ENCODE data around the gene EHMT2. TPM values are rescaled to one million over a fixed set of nuclear protein-coding genes. Genes with fewer than 3 reads are reported as not detected.

EHMT2 gene
- 10 to 100 TPM; 17.4 to 25.9 (median 20.0) TPM for total RNA-seq

DNA sequence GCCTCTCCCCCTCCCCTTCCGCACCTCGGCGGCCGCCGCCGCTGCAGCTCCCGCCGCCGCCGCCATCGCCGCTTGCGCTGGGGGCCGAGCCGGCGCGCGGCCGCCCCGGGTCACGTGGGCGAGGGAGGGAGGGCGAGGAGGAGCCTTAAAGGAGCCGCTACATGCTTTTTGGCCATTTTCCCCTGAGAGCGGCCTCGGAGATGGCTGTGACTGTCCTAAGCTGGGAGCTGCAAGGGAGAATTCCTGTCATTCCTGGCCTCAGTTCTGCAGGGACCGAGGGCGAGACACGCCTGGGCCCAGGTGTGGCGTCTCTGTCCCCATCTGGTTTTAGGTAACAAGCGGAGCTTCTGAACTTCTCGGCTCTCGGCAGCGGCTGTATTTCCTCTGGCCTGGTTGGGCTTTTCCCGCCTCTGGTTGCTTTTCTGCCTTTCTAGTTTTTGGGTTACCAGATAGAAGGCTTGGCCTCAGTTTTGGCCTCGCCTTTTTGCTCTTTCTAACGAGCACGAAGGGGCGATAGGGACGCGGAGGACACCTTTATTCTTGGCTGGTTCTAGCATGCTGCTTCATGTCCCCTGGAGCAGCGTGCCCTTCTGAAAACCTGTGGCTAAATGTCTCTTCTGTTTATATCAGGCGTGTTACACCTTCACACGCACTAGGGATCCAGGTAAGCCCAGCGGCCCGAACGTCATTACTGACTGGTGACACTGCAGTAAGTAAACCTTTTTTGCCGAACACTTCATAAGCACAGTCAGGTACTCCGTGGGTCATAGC is at the start of gene EHMT2:
Gene EHMT2 (minus strand): TSS at position 87 of the 771 bp plus-strand sequence. CDS start 21 bp downstream, at position 66.
- TF ChIP-seq, protein P1, sequence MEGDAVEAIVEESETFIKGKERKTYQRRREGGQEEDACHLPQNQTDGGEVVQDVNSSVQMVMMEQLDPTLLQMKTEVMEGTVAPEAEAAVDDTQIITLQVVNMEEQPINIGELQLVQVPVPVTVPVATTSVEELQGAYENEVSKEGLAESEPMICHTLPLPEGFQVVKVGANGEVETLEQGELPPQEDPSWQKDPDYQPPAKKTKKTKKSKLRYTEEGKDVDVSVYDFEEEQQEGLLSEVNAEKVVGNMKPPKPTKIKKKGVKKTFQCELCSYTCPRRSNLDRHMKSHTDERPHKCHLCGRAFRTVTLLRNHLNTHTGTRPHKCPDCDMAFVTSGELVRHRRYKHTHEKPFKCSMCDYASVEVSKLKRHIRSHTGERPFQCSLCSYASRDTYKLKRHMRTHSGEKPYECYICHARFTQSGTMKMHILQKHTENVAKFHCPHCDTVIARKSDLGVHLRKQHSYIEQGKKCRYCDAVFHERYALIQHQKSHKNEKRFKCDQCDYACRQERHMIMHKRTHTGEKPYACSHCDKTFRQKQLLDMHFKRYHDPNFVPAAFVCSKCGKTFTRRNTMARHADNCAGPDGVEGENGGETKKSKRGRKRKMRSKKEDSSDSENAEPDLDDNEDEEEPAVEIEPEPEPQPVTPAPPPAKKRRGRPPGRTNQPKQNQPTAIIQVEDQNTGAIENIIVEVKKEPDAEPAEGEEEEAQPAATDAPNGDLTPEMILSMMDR (IDR thresholded peaks at IDR 0.05): no peak
- peak; percentile 31 for ATAC-seq (ENCODE audit: low FRiP score)
- DNase-seq (ENCODE audit: low spot score): peak; percentile 51

DNA sequence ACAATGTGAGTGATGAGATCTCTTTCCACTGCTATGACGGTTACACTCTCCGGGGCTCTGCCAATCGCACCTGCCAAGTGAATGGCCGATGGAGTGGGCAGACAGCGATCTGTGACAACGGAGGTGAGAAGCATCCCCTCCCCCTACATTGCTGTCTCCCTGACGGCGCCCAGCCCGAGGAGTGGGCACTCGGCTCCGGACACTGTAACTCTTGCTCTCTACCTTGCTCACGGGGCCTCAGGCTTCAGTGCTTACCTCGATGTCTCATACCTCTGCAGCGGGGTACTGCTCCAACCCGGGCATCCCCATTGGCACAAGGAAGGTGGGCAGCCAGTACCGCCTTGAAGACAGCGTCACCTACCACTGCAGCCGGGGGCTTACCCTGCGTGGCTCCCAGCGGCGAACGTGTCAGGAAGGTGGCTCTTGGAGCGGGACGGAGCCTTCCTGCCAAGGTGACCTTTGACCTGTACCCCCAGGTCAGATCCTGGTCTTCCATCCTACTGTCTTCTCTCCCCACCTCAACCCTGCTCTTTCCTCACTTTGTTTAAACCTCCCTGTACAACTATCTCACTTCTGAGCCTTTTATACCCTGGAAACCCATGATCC is 49.7 kb upstream of the EHMT2 start:
- DNase-seq (ENCODE audit: low spot score) (no peak), ATAC-seq (ENCODE audit: low FRiP score) (no peak)
- TF ChIP-seq, protein P1 (IDR thresholded peaks at IDR 0.05): no peak

DNA sequence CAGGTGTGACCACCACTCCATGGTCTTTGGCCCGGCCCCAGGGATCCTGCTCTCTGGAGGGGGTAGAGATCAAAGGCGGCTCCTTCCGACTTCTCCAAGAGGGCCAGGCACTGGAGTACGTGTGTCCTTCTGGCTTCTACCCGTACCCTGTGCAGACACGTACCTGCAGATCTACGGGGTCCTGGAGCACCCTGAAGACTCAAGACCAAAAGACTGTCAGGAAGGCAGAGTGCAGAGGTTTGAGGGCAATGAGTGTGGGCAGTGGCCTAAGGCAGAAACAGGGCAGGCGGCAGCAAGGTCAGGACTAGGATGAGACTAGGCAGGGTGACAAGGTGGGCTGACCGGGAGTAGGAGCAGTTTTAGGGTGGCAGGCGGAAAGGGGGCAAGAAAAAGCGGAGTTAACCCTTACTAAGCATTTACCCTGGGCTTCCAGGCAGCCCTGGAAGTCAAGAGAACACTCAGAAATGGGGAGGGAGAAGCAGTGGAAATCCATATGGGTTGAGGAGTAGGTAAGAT is 48.9 kb upstream of the EHMT2 start:
- peak; percentile 1 for ATAC-seq (ENCODE audit: low FRiP score)
- TF ChIP-seq, protein P1 (IDR thresholded peaks at IDR 0.05): no peak
- no peak for DNase-seq (ENCODE audit: low spot score)

DNA sequence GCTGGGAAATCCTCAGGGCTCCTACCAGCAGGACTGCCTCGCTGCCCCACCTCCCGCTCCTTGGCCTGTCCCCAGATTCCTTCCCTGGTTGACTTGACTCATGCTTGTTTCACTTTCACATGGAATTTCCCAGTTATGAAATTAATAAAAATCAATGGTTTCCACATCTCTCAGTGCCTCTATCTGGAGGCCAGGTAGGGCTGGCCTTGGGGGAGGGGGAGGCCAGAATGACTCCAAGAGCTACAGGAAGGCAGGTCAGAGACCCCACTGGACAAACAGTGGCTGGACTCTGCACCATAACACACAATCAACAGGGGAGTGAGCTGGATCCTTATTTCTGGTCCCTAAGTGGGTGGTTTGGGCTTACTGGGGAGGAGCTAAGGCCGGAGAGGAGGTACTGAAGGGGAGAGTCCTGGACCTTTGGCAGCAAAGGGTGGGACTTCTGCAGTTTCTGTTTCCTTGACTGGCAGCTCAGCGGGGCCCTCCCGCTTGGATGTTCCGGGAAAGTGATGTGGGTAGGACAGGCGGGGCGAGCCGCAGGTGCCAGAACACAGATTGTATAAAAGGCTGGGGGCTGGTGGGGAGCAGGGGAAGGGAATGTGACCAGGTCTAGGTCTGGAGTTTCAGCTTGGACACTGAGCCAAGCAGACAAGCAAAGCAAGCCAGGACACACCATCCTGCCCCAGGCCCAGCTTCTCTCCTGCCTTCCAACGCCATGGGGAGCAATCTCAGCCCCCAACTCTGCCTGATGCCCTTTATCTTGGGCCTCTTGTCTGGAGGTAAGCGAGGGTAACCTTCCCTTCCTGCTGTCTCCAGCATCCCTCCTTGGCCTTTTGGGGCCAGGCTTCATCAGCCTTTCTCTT is 48.2 kb upstream of the EHMT2 start, which contains the start of gene CFB:
Gene CFB (plus strand): TSS at position 589 of the 863 bp plus-strand sequence. CDS start 127 bp downstream, at position 716.
- DNase-seq (ENCODE audit: low spot score): peak; percentile 65
- peak; percentile 84 for ATAC-seq (ENCODE audit: low FRiP score)
- TF ChIP-seq, protein P1 (IDR thresholded peaks at IDR 0.05): no peak

DNA sequence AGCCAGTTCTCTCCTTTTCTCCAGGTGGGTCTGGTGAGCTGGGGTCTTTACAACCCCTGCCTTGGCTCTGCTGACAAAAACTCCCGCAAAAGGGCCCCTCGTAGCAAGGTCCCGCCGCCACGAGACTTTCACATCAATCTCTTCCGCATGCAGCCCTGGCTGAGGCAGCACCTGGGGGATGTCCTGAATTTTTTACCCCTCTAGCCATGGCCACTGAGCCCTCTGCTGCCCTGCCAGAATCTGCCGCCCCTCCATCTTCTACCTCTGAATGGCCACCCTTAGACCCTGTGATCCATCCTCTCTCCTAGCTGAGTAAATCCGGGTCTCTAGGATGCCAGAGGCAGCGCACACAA is 47.6 kb upstream of the EHMT2 start:
- TF ChIP-seq, protein P1 (IDR thresholded peaks at IDR 0.05): no peak
- DNase-seq (ENCODE audit: low spot score) (no peak), ATAC-seq (ENCODE audit: low FRiP score) (no peak)

DNA sequence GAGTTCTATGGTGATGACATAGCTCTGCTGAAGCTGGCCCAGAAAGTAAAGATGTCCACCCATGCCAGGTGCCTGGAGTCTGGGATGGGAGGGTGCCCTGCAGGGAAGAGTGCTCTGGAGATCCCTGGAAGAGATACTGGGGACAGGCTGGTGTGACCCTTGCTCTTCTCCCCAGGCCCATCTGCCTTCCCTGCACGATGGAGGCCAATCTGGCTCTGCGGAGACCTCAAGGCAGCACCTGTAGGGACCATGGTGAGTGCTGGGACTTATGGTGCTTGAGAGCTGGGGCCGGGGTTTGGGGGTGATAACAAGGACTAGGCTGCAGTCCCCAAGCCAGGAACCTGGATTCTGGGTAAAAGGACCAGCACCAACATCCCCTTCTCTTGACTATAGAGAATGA is 46.2 kb upstream of the EHMT2 start:
- TF ChIP-seq, protein P1 (IDR thresholded peaks at IDR 0.05): no peak
- no peak for ATAC-seq (ENCODE audit: low FRiP score)
- DNase-seq (ENCODE audit: low spot score): no peak
